HEK293T (cell line): Measurements from ENCODE around the gene AP4S1.
"Not testable (repeated sequence)": the region's sequence is repeated elsewhere in the genome, so short reads cannot be mapped to it uniquely, and the experiment has no call there.

ENCODE experiments used
- ARNT ChIP-seq: fragments of 450-650 bp; IDR thresholded peaks from 2 replicates; pipeline ENCODE4 v1.6.1; 2017; ENCODE audit warnings: mild to moderate bottlenecking
- BHLHE40 ChIP-seq: fragments of 450-650 bp; IDR thresholded peaks from 2 replicates; pipeline ENCODE4 v1.6.1; 2016; ENCODE audit warnings: mild to moderate bottlenecking, moderate library complexity, borderline replicate concordance
- FOXA1 ChIP-seq: fragments of 450-650 bp; IDR thresholded peaks from 2 replicates; pipeline ENCODE4 v1.6.1; 2016; ENCODE audit warnings: mild to moderate bottlenecking
- FOXK2 ChIP-seq: fragments of 450-650 bp; IDR thresholded peaks from 2 replicates; pipeline ENCODE4 v1.6.1; 2016; ENCODE audit warnings: mild to moderate bottlenecking
- FOXM1 ChIP-seq: fragments of 450-650 bp; IDR thresholded peaks from 2 replicates; pipeline ENCODE4 v1.6.1; 2017; ENCODE audit warnings: mild to moderate bottlenecking, borderline replicate concordance
- HDGF ChIP-seq: fragments of 450-650 bp; IDR thresholded peaks from 2 replicates; pipeline ENCODE4 v1.6.1; 2017; ENCODE audit warnings: antibody characterized with exemption, borderline replicate concordance
- L3MBTL2 ChIP-seq: fragments of 450-650 bp; conservative IDR thresholded peaks from 2 replicates; pipeline ENCODE4 v1.6.1; 2016; ENCODE audit warnings: mild to moderate bottlenecking
- LEF1 ChIP-seq: fragments of 450-650 bp; IDR thresholded peaks from 2 replicates; pipeline ENCODE4 v1.6.1; 2017; ENCODE audit warnings: mild to moderate bottlenecking, borderline replicate concordance
- NFRKB ChIP-seq: fragments of 450-650 bp; IDR thresholded peaks from 2 replicates; pipeline ENCODE4 v1.6.1; 2016; ENCODE audit warnings: mild to moderate bottlenecking, moderate library complexity
- PKNOX1 ChIP-seq: fragments of 450-650 bp; IDR thresholded peaks from 2 replicates; pipeline ENCODE4 v1.6.1; 2016
- SP1 ChIP-seq: fragments of 450-650 bp; IDR thresholded peaks from 2 replicates; pipeline ENCODE4 v1.6.1; 2017
- SUZ12 ChIP-seq: fragments of 450-650 bp; IDR thresholded peaks from 2 replicates; pipeline ENCODE4 v1.6.1; 2016; ENCODE audit warnings: mild to moderate bottlenecking
- ZNF384 ChIP-seq: fragments of 450-650 bp; IDR thresholded peaks from 2 replicates; pipeline ENCODE4 v1.6.1; 2016

- TF ChIP-seq ZNF384, HDGF, PKNOX1, FOXK2, SP1, FOXM1, NFRKB, ARNT, BHLHE40, LEF1, FOXA1, SUZ12, L3MBTL2: not testable (repeated sequence)
These were observed 17.4 kb downstream of the AP4S1 start for GRCh38 chr14:31042893-31043292.
